CD4-positive, alpha-beta T cell treated with Interleukin-17A for 4 hours (primary cell): ENCODE results near the gene DMKN.

Experiments used
- DNase-seq: peaks from one replicate; pipeline ENCODE4 v3.0.0-alpha.2; 2020; ENCODE audit warnings: mixed read lengths

The DMKN gene

GRCh38 chr19:35459414-35460082, 53.9 kb downstream of the DMKN start:
- DNase-seq: no peak

DNA sequence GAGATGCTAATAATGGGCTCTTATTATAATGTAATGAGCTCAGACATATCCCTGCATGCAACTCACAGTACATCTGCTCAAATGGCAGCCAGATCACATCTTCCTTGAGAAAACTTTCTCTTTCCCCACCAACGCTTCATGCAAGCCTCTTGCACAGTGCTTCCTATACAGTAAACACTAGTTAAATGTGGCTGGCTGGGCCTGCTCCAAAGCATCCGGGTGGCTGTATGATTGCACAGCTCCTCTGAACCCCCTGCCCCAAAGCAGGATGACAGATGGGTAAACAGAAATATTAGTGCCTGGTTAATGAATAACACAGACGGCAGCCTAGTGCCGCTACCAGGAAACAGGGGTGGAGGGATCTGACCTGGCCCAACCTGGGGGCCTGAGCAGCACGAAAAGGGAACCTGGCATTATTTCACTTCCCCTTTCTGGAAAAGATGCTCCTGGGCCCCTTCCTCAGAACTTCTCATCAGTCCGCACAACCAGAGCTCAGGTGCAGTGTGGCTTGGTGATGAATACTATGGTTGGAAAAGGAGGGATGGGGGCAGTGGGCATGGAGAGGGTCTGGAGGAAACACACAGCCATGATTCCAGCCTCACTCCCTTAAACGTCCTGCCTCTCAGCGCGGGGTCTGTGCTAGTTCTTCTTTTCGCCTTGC, 54.6 kb downstream of the DMKN start:
- no peak for DNase-seq

- no peak for DNase-seq
Measured at GRCh38 chr19:35458192-35458591, 55.3 kb downstream of the DMKN start.

DNA sequence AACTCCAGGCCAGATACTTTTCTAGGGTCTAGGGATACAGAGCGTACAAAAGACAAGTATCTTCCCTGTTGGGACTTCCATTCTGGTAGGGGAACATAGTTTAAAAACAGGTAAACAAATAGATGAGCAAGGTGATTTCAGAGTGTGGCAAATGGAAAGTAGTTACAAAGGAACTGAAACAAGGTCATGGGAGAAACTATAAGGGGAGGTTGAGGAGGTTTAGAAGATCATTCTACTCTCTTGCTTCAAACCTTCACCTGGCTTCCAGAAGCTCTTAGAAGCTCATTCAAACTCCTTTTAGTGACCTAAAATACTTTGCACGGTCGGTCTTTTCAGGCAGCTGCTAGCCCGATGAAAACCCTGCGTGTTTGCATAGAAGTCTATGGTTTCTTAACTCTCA, 56.3 kb downstream of the DMKN start:
- DNase-seq: no peak

- no peak for DNase-seq
Measured at GRCh38 chr19:35455616-35456201, 57.7 kb downstream of the DMKN start.

DNA sequence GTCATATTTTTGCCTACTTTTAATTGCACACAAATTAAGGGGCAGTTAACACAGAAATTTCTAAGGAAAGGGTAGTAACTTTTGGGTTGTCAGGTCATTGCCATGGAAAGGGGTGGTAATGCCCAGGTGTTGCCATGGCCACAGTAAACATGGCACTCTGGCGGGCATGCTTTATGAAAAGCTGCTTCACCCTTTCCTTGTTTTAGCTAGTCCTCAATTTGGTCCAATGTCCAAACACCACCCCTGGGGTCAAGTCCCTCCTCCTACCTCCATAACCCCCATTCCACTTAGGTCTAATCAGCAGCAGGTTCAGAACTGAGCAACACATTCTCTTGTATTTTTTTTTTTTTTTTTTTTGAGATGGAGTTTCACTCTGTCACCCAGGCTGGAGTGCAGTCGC, 58.8 kb downstream of the DMKN start:
- no peak for DNase-seq

DNA sequence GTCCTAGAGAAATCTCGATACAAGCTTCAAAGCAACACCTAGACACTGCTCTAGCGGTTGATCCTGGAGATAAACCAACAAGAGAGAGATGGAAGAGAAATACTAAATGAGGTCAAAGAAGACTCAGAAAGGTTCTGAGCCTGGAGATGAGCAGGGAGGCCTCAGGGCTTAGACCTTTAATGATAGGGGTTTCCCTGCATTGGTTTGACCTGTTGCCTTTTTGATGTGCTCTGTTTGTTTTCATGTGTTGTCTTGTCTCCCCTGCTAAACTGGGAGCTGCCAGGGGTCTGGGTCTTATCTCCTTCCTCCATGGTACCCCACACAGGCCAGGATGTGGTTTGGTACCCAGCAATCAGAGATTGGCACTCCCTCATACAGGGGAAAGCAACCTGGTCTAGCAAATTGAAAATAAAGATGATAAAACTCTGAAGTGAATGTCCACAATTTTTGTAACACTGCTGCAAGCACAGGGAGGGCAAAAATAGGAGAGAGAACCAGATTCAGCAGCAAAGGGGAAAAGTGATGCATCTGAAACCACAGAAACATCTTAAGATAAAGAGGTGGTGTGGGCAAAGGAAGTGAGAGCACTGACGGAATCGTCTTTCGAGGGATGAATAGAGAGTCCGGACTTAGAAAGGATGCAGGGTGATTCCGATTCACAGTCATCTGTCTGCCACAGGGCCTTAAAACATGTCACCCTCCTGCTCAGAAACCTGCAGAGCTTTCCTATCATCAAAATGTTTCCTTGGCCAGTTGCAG, 61.9 kb downstream of the DMKN start:
- DNase-seq: peak; percentile 4

DNA sequence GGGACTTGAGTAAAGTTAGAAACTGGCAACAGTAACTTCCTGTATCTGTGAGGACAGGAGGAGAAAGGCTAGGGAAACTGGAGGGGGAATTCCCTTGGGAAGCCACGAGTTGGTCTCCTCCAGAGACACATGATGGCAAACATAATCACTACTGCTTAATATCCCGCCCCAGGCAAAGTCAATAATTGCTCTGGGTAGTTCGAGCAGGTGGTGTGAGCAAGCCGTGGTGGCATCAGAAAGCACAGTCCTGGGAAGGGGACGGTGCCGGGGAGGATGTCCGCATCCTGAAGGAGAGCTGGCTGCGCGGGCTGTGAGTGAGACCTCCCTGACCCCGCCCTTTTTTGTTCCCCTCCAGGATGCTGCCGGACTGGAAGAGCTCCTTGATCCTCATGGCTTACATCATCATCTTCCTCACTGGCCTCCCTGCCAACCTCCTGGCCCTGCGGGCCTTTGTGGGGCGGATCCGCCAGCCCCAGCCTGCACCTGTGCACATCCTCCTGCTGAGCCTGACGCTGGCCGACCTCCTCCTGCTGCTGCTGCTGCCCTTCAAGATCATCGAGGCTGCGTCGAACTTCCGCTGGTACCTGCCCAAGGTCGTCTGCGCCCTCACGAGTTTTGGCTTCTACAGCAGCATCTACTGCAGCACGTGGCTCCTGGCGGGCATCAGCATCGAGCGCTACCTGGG, 63.9 kb downstream of the DMKN start:
- no peak for DNase-seq

- no peak for DNase-seq
Measured at GRCh38 chr19:35447606-35448469, 65.6 kb downstream of the DMKN start, which contains the start of gene FFAR2. TSS of gene FFAR2 (plus strand) at chr19:35448257. CDS start at chr19:35449715, 1,458 bp downstream.
